ENCODE data around the gene SLC9A7. TPM values are rescaled to one million over a fixed set of nuclear protein-coding genes. Genes with fewer than 3 reads are reported as not detected.

Gene SLC9A7
- polyA plus RNA-seq, 1 experiment: 15.3 TPM

GRCh38 chrX:46665232-46666152 is 93.4 kb downstream of the SLC9A7 start:
- ChIA-PET POLR2A (no interaction called here), CTCF (no interaction called here)
- Histone ChIP-seq H3K9me3 (ENCODE audit: control insufficient read depth, insufficient read depth, low read length) (no peaks in the 10 kb centered on the region), H3K27me3 (ENCODE audit: control insufficient read depth, insufficient read depth, low read length) (no peaks in the 10 kb centered on the region), H3K4me3 (ENCODE audit: low read depth, low read length) (no peak overlapping the region), H3K27ac (ENCODE audit: low read depth, low read length) (no peak overlapping the region)
- no peak for DNase-seq (ENCODE audit: low read depth, low spot score)
- TF ChIP-seq, protein P1, sequence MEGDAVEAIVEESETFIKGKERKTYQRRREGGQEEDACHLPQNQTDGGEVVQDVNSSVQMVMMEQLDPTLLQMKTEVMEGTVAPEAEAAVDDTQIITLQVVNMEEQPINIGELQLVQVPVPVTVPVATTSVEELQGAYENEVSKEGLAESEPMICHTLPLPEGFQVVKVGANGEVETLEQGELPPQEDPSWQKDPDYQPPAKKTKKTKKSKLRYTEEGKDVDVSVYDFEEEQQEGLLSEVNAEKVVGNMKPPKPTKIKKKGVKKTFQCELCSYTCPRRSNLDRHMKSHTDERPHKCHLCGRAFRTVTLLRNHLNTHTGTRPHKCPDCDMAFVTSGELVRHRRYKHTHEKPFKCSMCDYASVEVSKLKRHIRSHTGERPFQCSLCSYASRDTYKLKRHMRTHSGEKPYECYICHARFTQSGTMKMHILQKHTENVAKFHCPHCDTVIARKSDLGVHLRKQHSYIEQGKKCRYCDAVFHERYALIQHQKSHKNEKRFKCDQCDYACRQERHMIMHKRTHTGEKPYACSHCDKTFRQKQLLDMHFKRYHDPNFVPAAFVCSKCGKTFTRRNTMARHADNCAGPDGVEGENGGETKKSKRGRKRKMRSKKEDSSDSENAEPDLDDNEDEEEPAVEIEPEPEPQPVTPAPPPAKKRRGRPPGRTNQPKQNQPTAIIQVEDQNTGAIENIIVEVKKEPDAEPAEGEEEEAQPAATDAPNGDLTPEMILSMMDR (IDR thresholded peaks at IDR 0.05; ENCODE audit: low read depth, low read length): no peak

GRCh38 chrX:46662188-46662958 is 96.5 kb downstream of the SLC9A7 start:
- no peak overlapping the region for H3K4me3 ChIP-seq (ENCODE audit: low read depth, low read length)
- H3K9me3 ChIP-seq (ENCODE audit: control insufficient read depth, insufficient read depth, low read length): no peaks in the 10 kb centered on the region
- no peaks in the 10 kb centered on the region for H3K27me3 ChIP-seq (ENCODE audit: control insufficient read depth, insufficient read depth, low read length)
- CTCF ChIA-PET: no interaction called here
- no peak overlapping the region for H3K27ac ChIP-seq (ENCODE audit: low read depth, low read length)
- POLR2A ChIA-PET: no interaction called here
- TF ChIP-seq, protein P1 (IDR thresholded peaks at IDR 0.05; ENCODE audit: low read depth, low read length): no peak
- DNase-seq (ENCODE audit: low read depth, low spot score): no peak

DNA sequence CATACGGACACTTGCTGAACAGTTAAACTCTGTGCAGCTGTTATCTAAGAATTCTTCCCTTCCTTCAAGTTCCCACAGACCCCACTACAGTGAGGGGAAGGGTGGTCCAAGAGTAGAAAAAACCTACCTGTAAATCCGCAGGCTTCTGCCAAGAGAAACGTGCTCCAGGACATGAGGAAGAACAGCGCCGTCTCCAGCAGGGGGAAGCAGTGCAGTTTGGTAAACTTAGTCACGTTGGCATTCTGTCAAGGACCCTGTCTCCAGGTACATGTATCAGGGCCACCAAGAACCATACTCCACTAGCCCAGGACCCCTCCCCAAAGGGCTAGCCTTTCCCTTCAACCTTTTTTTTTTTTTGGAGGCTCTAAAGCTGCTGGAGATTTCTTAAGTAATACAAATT is 105.4 kb downstream of the SLC9A7 start:
- H3K4me3 ChIP-seq (ENCODE audit: low read depth, low read length): no peak overlapping the region
- H3K9me3 ChIP-seq (ENCODE audit: control insufficient read depth, insufficient read depth, low read length): no peaks in the 10 kb centered on the region
- no peaks in the 10 kb centered on the region for H3K27me3 ChIP-seq (ENCODE audit: control insufficient read depth, insufficient read depth, low read length)
- TF ChIP-seq, protein P1 (IDR thresholded peaks at IDR 0.05; ENCODE audit: low read depth, low read length): peak; percentile 29
- no peak overlapping the region for H3K27ac ChIP-seq (ENCODE audit: low read depth, low read length)
- POLR2A ChIA-PET: no interaction called here
- CTCF ChIA-PET: no interaction called here
- DNase-seq (ENCODE audit: low read depth, low spot score): no peak

- no peaks in the 10 kb centered on the region for H3K9me3 ChIP-seq (ENCODE audit: control insufficient read depth, insufficient read depth, low read length)
- TF ChIP-seq, protein P1 (IDR thresholded peaks at IDR 0.05; ENCODE audit: low read depth, low read length): no peak
- H3K4me3 ChIP-seq (ENCODE audit: low read depth, low read length): no peak overlapping the region
- no peak for DNase-seq (ENCODE audit: low read depth, low spot score)
- H3K27me3 ChIP-seq (ENCODE audit: control insufficient read depth, insufficient read depth, low read length): no peaks in the 10 kb centered on the region
- CTCF ChIA-PET: no interaction called here
- POLR2A ChIA-PET: no interaction called here
- H3K27ac ChIP-seq (ENCODE audit: low read depth, low read length): no peak overlapping the region
Measured at GRCh38 chrX:46649421-46650260, 109.3 kb downstream of the SLC9A7 start.

Measured in AG04450 (cell line).